ENCODE data around the gene CANX. TPM values are rescaled to one million over a fixed set of nuclear protein-coding genes. Genes with fewer than 3 reads are reported as not detected.

Gene CANX
- total and polyA plus RNA-seq, 2 donors (not counting 3 experiments of a cell fraction or from before 2014, with no cell fraction given), result 193 to 986 TPM

- TF ChIP-seq POLR2A (IDR thresholded peaks at IDR 0.05; ENCODE audit: low read depth, low read length) (no peak), MYC (IDR thresholded peaks at IDR 0.05; ENCODE audit: low read depth, low read length) (no peak), JUN (IDR thresholded peaks at IDR 0.05; ENCODE audit: borderline replicate concordance, insufficient read depth, insufficient read length, low read depth) (no peak), POLR2AphosphoS5 (IDR thresholded peaks at IDR 0.05; ENCODE audit: insufficient read depth, low read depth, low read length) (no peak), FOS (IDR thresholded peaks at IDR 0.05; ENCODE audit: borderline replicate concordance, insufficient read depth, low read length) (no peak), CTCF (IDR thresholded peaks at IDR 0.05; ENCODE audit: extremely low read depth in 1 of 2, insufficient read depth in 1 of 2, low read depth in 1 of 2, low read length in 2 of 2) (no peak), GATA2 (IDR thresholded peaks at IDR 0.05; ENCODE audit: insufficient read depth, insufficient read length, low read depth, low read length) (no peak), MAX (IDR thresholded peaks at IDR 0.05; ENCODE audit: insufficient read depth, insufficient read length) (no peak), EZH2 (IDR thresholded peaks at IDR 0.05; ENCODE audit: borderline replicate concordance, low read depth, low read length, severe bottlenecking) (no peak)
- POLR2A ChIA-PET, result no interaction called here
- no peaks in the 10 kb centered on the region for H4K20me1 ChIP-seq (replicated peaks; ENCODE audit: control insufficient read depth, extremely low read depth, insufficient read depth, low read length)
- intact Hi-C loops (cut with micrococcal nuclease) (no loop called here), dilution Hi-C loops (cut with MboI; ENCODE audit: extremely low pct_ligation_motif_present, low sequenced_read_pairs) (no loop called here)
- no TSS peak for BruUV-seq (replicated peaks)
- FAIRE-seq (no peak), DNase-seq (ENCODE audit: low read depth, low spot score) (no peak)
- H3K4me3 ChIP-seq (replicated peaks in 1 of 3; ENCODE audit: insufficient read depth in 1 of 3, low read depth in 1 of 3, low read length in 3 of 3), result no peak overlapping the region
- peaks cover 13% of the 10 kb centered on the region for H3K79me2 ChIP-seq (ENCODE audit: control insufficient read depth, insufficient read depth, low read length)
- H3K4me1 ChIP-seq (ENCODE audit: control insufficient read depth, extremely low read depth, insufficient read depth, low read length), result peaks cover 11% of the 10 kb centered on the region
- no peak overlapping the region for H3K27ac ChIP-seq (ENCODE audit: insufficient read depth, low read depth, low read length)
- no peak overlapping the region for H3K9ac ChIP-seq (replicated peaks; ENCODE audit: extremely low read depth, insufficient read depth, low read length)
- H3K9me1 ChIP-seq (replicated peaks; ENCODE audit: control insufficient read depth, extremely low read depth, insufficient read depth, low read length), result no peaks in the 10 kb centered on the region
- H3K9me3 ChIP-seq (replicated peaks; ENCODE audit: control insufficient read depth, insufficient read depth, low read length), result no peaks in the 10 kb centered on the region
- CTCF ChIA-PET, result no interaction called here
- H3K4me2 ChIP-seq (ENCODE audit: insufficient read depth, low read length), result no peak overlapping the region
- H3K27me3 ChIP-seq (ENCODE audit: control insufficient read depth in 2 of 2, insufficient read depth in 2 of 2, low read length in 2 of 2), result no peaks in the 10 kb centered on the region
- peaks cover 55 to 67% of the 10 kb centered on the region in 2 experiments for H3K36me3 ChIP-seq (ENCODE audit: control insufficient read depth in 2 of 2, extremely low read depth in 1 of 2, insufficient read depth in 2 of 2, low read length in 2 of 2)
- no peak overlapping the region for H2AFZ ChIP-seq (ENCODE audit: low read depth, low read length)
Observed at GRCh38 chr5:179727106-179727505, 28.3 kb downstream of the CANX start.

All from endothelial cell of umbilical vein (primary cell).